GM12878 (cell line): ENCODE measurements around the gene RARRES1. TPM values are rescaled to one million over a fixed set of nuclear protein-coding genes. Genes with fewer than 3 reads are reported as not detected.

ENCODE experiments used
- ATAC-seq: fragments of 200-7000 bp; cut with Tn5 transposase; 3 replicates; pipeline ENCODE4 v1.9.1; 2020; ENCODE audit warnings: mild to moderate bottlenecking, moderate library complexity
- BruUV-seq: library from RNA; stranded (reverse); fragments of 400-500 nt; replicated peaks from 2 replicates; lab custom pipeline; 2021; lab: Mats Ljungman, UMichigan
- CTCF ChIA-PET: fragments of 300-600 bp; sonication (Branson Sonifier 250); formaldehyde crosslinking; extraction: SDS; loops from one replicate; lab custom pipeline; 2021; ENCODE audit warnings: inconsistent platforms; lab: Yijun Ruan, JAX
- POLR2A ChIA-PET: fragments of 350-600 bp; formaldehyde crosslinking; extraction: SDS; loops from one replicate; lab custom pipeline; 2021; ENCODE audit warnings: inconsistent platforms; lab: Charles Lee
- RAD21 ChIA-PET: fragments of 300-600 bp; sonication (Branson Sonifier 250); formaldehyde crosslinking; loops from one replicate; lab custom pipeline; 2023; ENCODE audit warnings: antibody characterized with exemption; ENCODE audit not compliant: unreplicated experiment; lab: Charles Lee
- SMC1A ChIA-PET: fragments of 300-600 bp; sonication (Branson Sonifier 250); formaldehyde crosslinking; loops from one replicate; lab custom pipeline; 2023; ENCODE audit not compliant: unreplicated experiment, uncharacterized antibody; lab: Charles Lee
- DNase-seq: peaks from one replicate; pipeline ENCODE4 v3.0.0-alpha.2; 2011; ENCODE audit warnings: low read depth, low spot score
- FAIRE-seq: peaks from 3 replicates; lab custom pipeline; 2011; peaks lifted over from hg19 to GRCh38; lab: Jason Lieb, UNC
- H2AFZ ChIP-seq: 2 replicates; pipeline ENCODE4 v1.6.0; 2011; ENCODE audit warnings: low read depth, low read length, control low read depth; ENCODE audit not compliant: control insufficient read depth
- H3K27ac ChIP-seq: 2 replicates; pipeline ENCODE4 v1.5.1; 2011; ENCODE audit warnings: control low read depth; ENCODE audit not compliant: control insufficient read depth, insufficient read depth
- H3K27me3 ChIP-seq, 2 experiments: replicated peaks in 1 of 2; 2 replicates each; pipeline versions ENCODE4 v1.6.0 to v1.6.1; 2011; ENCODE audit warnings: low read length in 1 of 2; ENCODE audit not compliant: control insufficient read depth in 2 of 2, insufficient read depth in 2 of 2
- H3K36me3 ChIP-seq, 2 experiments: 2 replicates each; pipeline ENCODE4 v1.5.1; 2011; ENCODE audit warnings: low read length in 1 of 2; ENCODE audit not compliant: control insufficient read depth in 2 of 2, insufficient read depth in 2 of 2
- H3K4me1 ChIP-seq: 2 replicates; pipeline ENCODE4 v1.6.1; 2011; ENCODE audit warnings: mild to moderate bottlenecking, low read length, moderate library complexity, mixed read lengths; ENCODE audit not compliant: control insufficient read depth, insufficient read depth
- H3K4me2 ChIP-seq: 2 replicates; pipeline ENCODE4 v1.6.0; 2011; ENCODE audit warnings: control low read depth; ENCODE audit not compliant: control insufficient read depth, insufficient read depth
- H3K4me3 ChIP-seq: fragments of 200-600 bp; sonication (generic); 2 replicates; pipeline ENCODE4 v1.5.1; 2016
- H3K79me2 ChIP-seq: 2 replicates; pipeline ENCODE4 v1.6.0; 2011; ENCODE audit warnings: low read length; ENCODE audit not compliant: control insufficient read depth, insufficient read depth
- H3K9ac ChIP-seq: 2 replicates; pipeline ENCODE4 v1.8.0; 2011; ENCODE audit warnings: low read length, control low read depth, mixed read lengths; ENCODE audit not compliant: control insufficient read depth, insufficient read depth
- H3K9me3 ChIP-seq: replicated peaks from 3 replicates; pipeline ENCODE4 v1.5.1; 2011; ENCODE audit warnings: mild to moderate bottlenecking, low read length; ENCODE audit not compliant: control insufficient read depth, insufficient read depth
- H4K20me1 ChIP-seq: 2 replicates; pipeline ENCODE4 v1.6.0; 2011; ENCODE audit not compliant: control insufficient read depth, insufficient read depth
- ATF7 ChIP-seq: fragments of 450-650 bp; IDR thresholded peaks from 2 replicates; pipeline ENCODE4 v1.6.1; 2016; ENCODE audit warnings: low read depth, mild to moderate bottlenecking
- CBFB ChIP-seq: IDR thresholded peaks from 2 replicates; pipeline ENCODE4 v1.6.1; 2016; ENCODE audit warnings: antibody characterized with exemption, low read depth
- CBX3 ChIP-seq: fragments of 200-600 bp; sonication (generic); IDR thresholded peaks from 2 replicates; pipeline ENCODE4 v1.6.1; 2016; ENCODE audit warnings: low read depth, borderline replicate concordance
- CEBPZ ChIP-seq: fragments of 150-350 bp; IDR thresholded peaks from 2 replicates; pipeline ENCODE4 v1.6.1; 2016; ENCODE audit warnings: low read depth, low read length
- CHD4 ChIP-seq: fragments of 200-600 bp; sonication (generic); IDR thresholded peaks from 2 replicates; pipeline ENCODE4 v1.6.1; 2016; ENCODE audit warnings: mild to moderate bottlenecking
- FOS ChIP-seq: IDR thresholded peaks from 3 replicates; pipeline ENCODE4 v1.6.1; 2011; ENCODE audit warnings: borderline replicate concordance; ENCODE audit not compliant: insufficient read length; ENCODE audit errors: extremely low read depth
- MYB ChIP-seq: fragments of 150-350 bp; IDR thresholded peaks from 2 replicates; pipeline ENCODE4 v1.6.1; 2014; ENCODE audit warnings: mild to moderate bottlenecking, low read depth, low read length, borderline replicate concordance
- SMAD5 ChIP-seq: IDR thresholded peaks from 2 replicates; pipeline ENCODE4 v1.6.1; 2016; ENCODE audit warnings: antibody characterized with exemption, low read depth
- SMC3 ChIP-seq: IDR thresholded peaks from 2 replicates; pipeline ENCODE4 v1.6.1; 2011; ENCODE audit warnings: low read length, improper control_type of control experiment, borderline replicate concordance
- SREBF2 ChIP-seq: IDR thresholded peaks from 2 replicates; pipeline ENCODE4 v1.6.1; 2012; ENCODE audit warnings: mild to moderate bottlenecking, low read length
- STAT1 ChIP-seq: fragments of 450-650 bp; conservative IDR thresholded peaks from 2 replicates; pipeline ENCODE4 v1.6.1; 2014; ENCODE audit warnings: antibody characterized with exemption, mild to moderate bottlenecking
- SUZ12 ChIP-seq: fragments of 200-600 bp; sonication (generic); IDR thresholded peaks from one replicate; pipeline ENCODE4 v1.6.1; 2018; ENCODE audit warnings: antibody characterized with exemption, mild to moderate bottlenecking; ENCODE audit not compliant: unreplicated experiment
- WGBS: methylation state at CpG from one replicate; pipeline ENCODE4 v1.1.6; 2016; ENCODE audit warnings: low lambda C conversion rate; ENCODE audit not compliant: insufficient replicate concordance, insufficient coverage; ENCODE audit errors: missing lambda C conversion rate; 5-methylcytosine and 5-hydroxymethylcytosine counted together
- in situ Hi-C: fragments of 300-500 bp; cut with MboI; formaldehyde crosslinking; loops from 9 replicates; pipeline ENCODE4 v1.14.3; 2018; ENCODE audit warnings: mixed read lengths
- intact Hi-C: fragments of 100-400 bp; cut with micrococcal nuclease; formaldehyde crosslinking; loops from one replicate; pipeline ENCODE4 v1.14.2; 2022; ENCODE audit not compliant: unreplicated experiment
- polyA plus RNA-seq, 11 experiments: library from polyadenylated mRNA; depleted of rRNA in 4 of 11; unstranded in 6 of 11; stranded (reverse) in 5 of 11; fragments of >200 nt; fragmentation: Nextera tagmentation in 4 of 11; fragmentation: Illumina TruSeq in 1 of 11; extraction: Ambion mirVana in 4 of 11; extraction: Trizol in 1 of 11; gene quantifications; 1 replicate in 1 of 11; 2 replicates in 10 of 11; pipeline versions ENCODE4 v1.2.1 to v1.2.3, GENCODE V29; 2011 to 2016; ENCODE audit warnings: inconsistent platforms in 2 of 11, missing spikeins in 2 of 11, low read depth in 1 of 11
- total RNA-seq, 4 experiments: library from RNA; depleted of rRNA in 3 of 4; stranded (reverse); fragments of >200 nt in 3 of 4; fragmentation: Illumina TruSeq in 1 of 4; extraction: Trizol in 1 of 4; gene quantifications; 2 replicates each; pipeline versions ENCODE4 v1.2.1 to v1.2.3, GENCODE V29; 2013 to 2021

RARRES1 gene
- total and polyA plus RNA-seq, 10 of the 15 experiments (the other 5 are each of a cell fraction or from before 2014, with no cell fraction given), result 0.02 to 0.83 (median 0.63) TPM; not detected in 7

DNA sequence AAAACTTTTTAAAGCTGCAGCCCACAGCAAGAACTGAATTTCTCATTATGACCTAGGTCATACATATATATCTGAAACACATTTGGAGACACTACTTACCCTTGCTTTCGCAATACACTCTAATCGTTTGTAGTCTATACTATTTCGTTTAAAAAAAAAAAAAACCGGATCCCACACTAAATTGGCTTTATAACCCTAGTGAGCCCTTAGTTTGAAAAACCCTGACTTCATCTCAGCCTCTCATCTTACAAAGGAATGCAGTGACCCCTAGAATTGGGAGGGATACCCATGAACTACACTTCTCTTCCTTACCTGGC, 4.2 kb downstream of the RARRES1 start:
- H3K79me2 ChIP-seq, result no peaks in the 10 kb centered on the region
- in situ Hi-C loops, result no loop called here
- peaks cover 5% of the 10 kb centered on the region for H3K4me1 ChIP-seq
- H3K9me3 ChIP-seq, result no peaks in the 10 kb centered on the region
- intact Hi-C loops, result no loop called here
- no peak overlapping the region for H3K4me3 ChIP-seq
- ChIA-PET SMC1A (interaction anchor here (0.7 to 5.1 kb wide), 13 partner anchors 13 to 189 kb away, joined by 3 to 59 read pairs (median 4); no protein-coding TSS in a partner anchor), POLR2A (no interaction called here), RAD21 (interaction anchor here (0.8 to 4.5 kb wide), 6 partner anchors 15 to 74 kb away, joined by 3 to 78 read pairs (median 4); partner anchors contain the start of gene MFSD1), CTCF (interaction anchor here (0.8 to 6.2 kb wide), 49 partner anchors 9 to 1278 kb away, joined by 3 to 159 read pairs (median 5); partner anchors contain the start of genes LXN and MFSD1)
- ATAC-seq (no peak), FAIRE-seq (no peak), DNase-seq (no peak)
- no peak overlapping the region for H3K27ac ChIP-seq
- peak overlapping the region; percentile 54 for H2AFZ ChIP-seq
- WGBS, result 43% methylated on average over 4 of the region's 4 CpGs
- H4K20me1 ChIP-seq, result no peaks in the 10 kb centered on the region
- no peak overlapping the region for H3K9ac ChIP-seq
- no peaks in the 10 kb centered on the region for H3K36me3 ChIP-seq
- no TSS peak for BruUV-seq
- no peaks in the 10 kb centered on the region for H3K27me3 ChIP-seq
- TF ChIP-seq ATF7 (no peak), CHD4 (no peak), MYB (no peak), FOS (no peak), CEBPZ (no peak), CBFB (no peak), SMC3 (no peak), CBX3 (no peak), SREBF2 (no peak), STAT1 (no peak), SUZ12 (no peak), SMAD5 (no peak)
- TF ChIP-seq, all 136 proteins: peak for 0
- H3K4me2 ChIP-seq, result peak overlapping the region; percentile 53
